NB4 (cell line): ENCODE results near the gene MYOM3.

Source experiments
- DNase-seq: peaks from one replicate; pipeline ENCODE4 v3.0.0; 2010; ENCODE audit warnings: low read depth
- H3K4me3 ChIP-seq: one replicate; pipeline ENCODE4 v1.5.1; 2011; ENCODE audit warnings: mild to moderate bottlenecking, low read depth, low read length, moderate library complexity
- MAX ChIP-seq: IDR thresholded peaks from 2 replicates; pipeline ENCODE4 v1.6.1; 2011; ENCODE audit warnings: low read depth, low read length
- MYC ChIP-seq: IDR thresholded peaks from 2 replicates; pipeline ENCODE4 v1.6.1; 2011; ENCODE audit warnings: low read depth, low read length
- POLR2A ChIP-seq: IDR thresholded peaks from 2 replicates; pipeline ENCODE4 v1.6.1; 2011; ENCODE audit warnings: mild to moderate bottlenecking; ENCODE audit not compliant: insufficient read length; ENCODE audit errors: extremely low read depth
- TF ChIP-seq, protein P1 (sequence below): IDR thresholded peaks from one replicate; pipeline ENCODE4 v1.5.1; 2012; ENCODE audit warnings: low read depth, low read length

The MYOM3 gene

DNA sequence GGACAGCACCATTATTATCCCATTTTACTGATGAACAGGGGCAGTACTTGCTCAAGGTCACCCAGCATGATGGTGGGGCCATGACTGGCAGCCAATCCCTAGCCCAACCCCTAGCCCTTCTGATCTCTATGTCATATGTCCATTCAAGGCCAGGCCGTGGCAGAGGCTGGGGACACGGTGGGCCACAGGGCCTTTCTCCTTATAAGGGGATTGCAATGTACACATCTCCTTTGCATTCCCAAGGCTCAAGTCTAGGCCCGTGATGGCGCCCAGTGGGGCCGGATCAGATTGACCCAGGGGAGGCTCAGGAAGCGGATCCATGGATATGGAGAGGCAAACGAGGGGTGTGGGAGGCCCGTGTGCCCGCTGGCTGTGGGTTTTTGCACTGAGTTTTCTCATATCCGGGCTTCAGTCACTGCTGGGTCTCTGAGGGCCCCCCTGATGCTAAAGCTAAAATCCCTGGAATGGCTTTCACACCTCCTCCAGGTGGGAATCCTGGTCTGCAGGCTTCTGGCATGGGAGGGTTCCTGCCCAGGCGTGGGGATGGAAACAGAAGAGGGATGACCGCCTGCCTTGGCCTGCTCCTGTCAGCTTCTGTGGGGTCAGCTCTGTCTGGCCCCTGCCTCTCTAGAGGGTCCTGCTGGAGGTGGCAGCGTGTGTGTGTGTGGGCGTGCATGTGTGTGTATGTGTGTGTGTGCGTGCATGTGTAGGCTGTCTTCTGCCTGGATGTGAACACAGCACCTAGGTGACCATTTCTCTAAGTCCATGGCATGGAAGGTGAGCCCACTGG, 2.1 kb downstream of the MYOM3 start:
- H3K4me3 ChIP-seq: no peak overlapping the region
- no peak for TF ChIP-seq MAX
- TF ChIP-seq, protein P1, sequence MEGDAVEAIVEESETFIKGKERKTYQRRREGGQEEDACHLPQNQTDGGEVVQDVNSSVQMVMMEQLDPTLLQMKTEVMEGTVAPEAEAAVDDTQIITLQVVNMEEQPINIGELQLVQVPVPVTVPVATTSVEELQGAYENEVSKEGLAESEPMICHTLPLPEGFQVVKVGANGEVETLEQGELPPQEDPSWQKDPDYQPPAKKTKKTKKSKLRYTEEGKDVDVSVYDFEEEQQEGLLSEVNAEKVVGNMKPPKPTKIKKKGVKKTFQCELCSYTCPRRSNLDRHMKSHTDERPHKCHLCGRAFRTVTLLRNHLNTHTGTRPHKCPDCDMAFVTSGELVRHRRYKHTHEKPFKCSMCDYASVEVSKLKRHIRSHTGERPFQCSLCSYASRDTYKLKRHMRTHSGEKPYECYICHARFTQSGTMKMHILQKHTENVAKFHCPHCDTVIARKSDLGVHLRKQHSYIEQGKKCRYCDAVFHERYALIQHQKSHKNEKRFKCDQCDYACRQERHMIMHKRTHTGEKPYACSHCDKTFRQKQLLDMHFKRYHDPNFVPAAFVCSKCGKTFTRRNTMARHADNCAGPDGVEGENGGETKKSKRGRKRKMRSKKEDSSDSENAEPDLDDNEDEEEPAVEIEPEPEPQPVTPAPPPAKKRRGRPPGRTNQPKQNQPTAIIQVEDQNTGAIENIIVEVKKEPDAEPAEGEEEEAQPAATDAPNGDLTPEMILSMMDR: no peak
- TF ChIP-seq MYC: no peak
- no peak for TF ChIP-seq POLR2A
- no peak for DNase-seq

- no peak for TF ChIP-seq MAX
- no peak for TF ChIP-seq MYC
- no peak for TF ChIP-seq POLR2A
- TF ChIP-seq, protein P1: no peak
- no peak overlapping the region for H3K4me3 ChIP-seq
- DNase-seq: no peak
Observed at GRCh38 chr1:24109166-24109483, 2.8 kb downstream of the MYOM3 start.

- DNase-seq: no peak
- TF ChIP-seq POLR2A (no peak), MYC (no peak), MAX (no peak)
- TF ChIP-seq, protein P1: no peak
- H3K4me3 ChIP-seq: no peak overlapping the region
Observed at GRCh38 chr1:24108334-24109165, 3.4 kb downstream of the MYOM3 start.

DNA sequence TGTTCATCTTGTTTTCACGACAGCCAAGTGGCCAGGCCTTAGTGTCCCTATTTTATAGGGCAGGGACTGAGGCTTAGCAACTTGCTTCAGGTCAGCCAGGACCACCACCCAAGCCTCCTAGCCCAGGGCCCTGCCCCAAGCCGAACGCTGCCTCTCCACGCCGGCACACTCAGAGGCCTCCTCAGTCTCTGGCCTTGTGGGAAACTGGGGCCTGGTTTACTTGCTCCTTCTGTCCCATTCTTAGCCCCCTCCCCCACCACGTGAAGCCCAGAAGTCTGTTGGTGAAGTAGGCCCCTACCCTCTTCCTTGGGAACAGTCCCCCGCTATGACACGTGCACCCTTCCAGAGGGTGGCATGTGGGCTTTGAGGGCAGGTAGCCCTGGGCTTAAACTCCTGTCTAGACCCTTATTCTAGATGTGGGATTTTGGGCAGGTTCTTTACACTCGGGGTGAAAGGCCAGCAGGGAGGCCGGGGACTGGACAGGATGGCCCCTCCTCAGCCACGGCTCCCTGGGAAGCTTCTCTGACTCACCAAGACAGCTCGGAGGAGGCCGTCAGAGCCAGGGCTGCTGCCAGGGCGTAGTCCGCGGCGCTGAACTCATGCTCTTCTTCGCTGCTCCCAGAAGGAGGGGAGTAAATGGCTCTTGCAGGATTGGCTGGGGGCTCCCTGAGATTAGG, 4.3 kb downstream of the MYOM3 start:
- no peak for DNase-seq
- TF ChIP-seq, protein P1: no peak
- no peak for TF ChIP-seq MYC
- no peak for TF ChIP-seq MAX
- TF ChIP-seq POLR2A: no peak
- no peak overlapping the region for H3K4me3 ChIP-seq

GRCh38 chr1:24105368-24106160, 6.4 kb downstream of the MYOM3 start:
- DNase-seq: no peak
- H3K4me3 ChIP-seq: no peak overlapping the region
- TF ChIP-seq MYC (no peak), MAX (no peak), POLR2A (no peak)
- TF ChIP-seq, protein P1: no peak
